ENCODE measurements around the gene TIMM13. TPM values are rescaled to one million over a fixed set of nuclear protein-coding genes. Genes with fewer than 3 reads are reported as not detected.

Gene TIMM13
- total and polyA plus RNA-seq, 2 experiments from 2014 or later, result 38.3 to 188 TPM

- TF ChIP-seq CTCF (IDR thresholded peaks at IDR 0.05; ENCODE audit: poor library complexity) (no peak), EZH2 (IDR thresholded peaks at IDR 0.05; ENCODE audit: borderline replicate concordance) (no peak), EZH2phosphoT487 (IDR thresholded peaks at IDR 0.05; ENCODE audit: low read depth, severe bottlenecking, unreplicated experiment) (no peak)
- H3K4me3 ChIP-seq, result peak overlapping the region; percentile 95
- H3K27ac ChIP-seq, result no peak overlapping the region
- H3K27me3 ChIP-seq, result no peaks in the 10 kb centered on the region
- no peaks in the 10 kb centered on the region for H3K36me3 ChIP-seq (replicated peaks; ENCODE audit: insufficient read depth, low read depth)
- H3K9me2 ChIP-seq (replicated peaks; ENCODE audit: insufficient read depth), result no peaks in the 10 kb centered on the region
- H3K9me3 ChIP-seq (ENCODE audit: low read depth), result no peaks in the 10 kb centered on the region
- H3K79me2 ChIP-seq, result peaks cover 64% of the 10 kb centered on the region
- H2AFZ ChIP-seq, result peak overlapping the region; percentile 76
- no peak for DNase-seq (ENCODE audit: low spot score)
- no peaks in the 10 kb centered on the region for H3K4me1 ChIP-seq (ENCODE audit: insufficient read depth)
- peak overlapping the region; percentile 98 for H3K4me2 ChIP-seq
- WGBS (ENCODE audit: low lambda C conversion rate, missing lambda C conversion rate), result 73% methylated on average over 14 of the region's 14 CpGs
- peaks cover 5% of the 10 kb centered on the region for H4K20me1 ChIP-seq (ENCODE audit: insufficient read depth, poor library complexity, severe bottlenecking)
Observed at GRCh38 chr19:2454962-2455850, 27.8 kb upstream of the TIMM13 start.

- no peak for TF ChIP-seq EZH2 (IDR thresholded peaks at IDR 0.05; ENCODE audit: borderline replicate concordance)
- no peak for TF ChIP-seq EZH2phosphoT487 (IDR thresholded peaks at IDR 0.05; ENCODE audit: low read depth, severe bottlenecking, unreplicated experiment)
- TF ChIP-seq CTCF (IDR thresholded peaks at IDR 0.05; ENCODE audit: poor library complexity), result no peak
- no peak overlapping the region for H3K27ac ChIP-seq
- peaks cover 5% of the 10 kb centered on the region for H4K20me1 ChIP-seq (ENCODE audit: insufficient read depth, poor library complexity, severe bottlenecking)
- DNase-seq (ENCODE audit: low spot score), result no peak
- peak overlapping the region; percentile 98 for H3K4me2 ChIP-seq
- WGBS (ENCODE audit: low lambda C conversion rate, missing lambda C conversion rate), result 95% methylated on average over 14 of the region's 19 CpGs
- H2AFZ ChIP-seq, result no peak overlapping the region
- H3K36me3 ChIP-seq (replicated peaks; ENCODE audit: insufficient read depth, low read depth), result no peaks in the 10 kb centered on the region
- no peak overlapping the region for H3K4me3 ChIP-seq
- no peaks in the 10 kb centered on the region for H3K9me2 ChIP-seq (replicated peaks; ENCODE audit: insufficient read depth)
- H3K79me2 ChIP-seq, result peaks cover 71% of the 10 kb centered on the region
- H3K27me3 ChIP-seq, result no peaks in the 10 kb centered on the region
- no peaks in the 10 kb centered on the region for H3K4me1 ChIP-seq (ENCODE audit: insufficient read depth)
- H3K9me3 ChIP-seq (ENCODE audit: low read depth), result no peaks in the 10 kb centered on the region
Observed at GRCh38 chr19:2454199-2454961, 27.0 kb upstream of the TIMM13 start.

GRCh38 chr19:2453431-2454025 lies 26.1 kb upstream of the TIMM13 start:
- Histone ChIP-seq H2AFZ (no peak overlapping the region), H3K4me1 (ENCODE audit: insufficient read depth) (no peaks in the 10 kb centered on the region), H4K20me1 (ENCODE audit: insufficient read depth, poor library complexity, severe bottlenecking) (peaks cover 5% of the 10 kb centered on the region), H3K36me3 (replicated peaks; ENCODE audit: insufficient read depth, low read depth) (no peaks in the 10 kb centered on the region), H3K9me3 (ENCODE audit: low read depth) (no peaks in the 10 kb centered on the region), H3K79me2 (peaks cover 79% of the 10 kb centered on the region), H3K4me3 (no peak overlapping the region), H3K9me2 (replicated peaks; ENCODE audit: insufficient read depth) (no peaks in the 10 kb centered on the region), H3K27me3 (no peaks in the 10 kb centered on the region), H3K27ac (no peak overlapping the region), H3K4me2 (no peak overlapping the region)
- 91% methylated on average over 17 of the region's 19 CpGs for WGBS (ENCODE audit: low lambda C conversion rate, missing lambda C conversion rate)
- no peak for TF ChIP-seq CTCF (IDR thresholded peaks at IDR 0.05; ENCODE audit: poor library complexity)
- no peak for TF ChIP-seq EZH2phosphoT487 (IDR thresholded peaks at IDR 0.05; ENCODE audit: low read depth, severe bottlenecking, unreplicated experiment)
- TF ChIP-seq EZH2 (IDR thresholded peaks at IDR 0.05; ENCODE audit: borderline replicate concordance), result no peak
- DNase-seq (ENCODE audit: low spot score), result no peak

Data from hepatocyte (in vitro differentiated cells).